T-helper 2 cell (primary cell): ENCODE results near the gene GRIN2D.

Source experiments
- DNase-seq, 5 experiments: peaks; one replicate each; pipeline versions ENCODE4 v3.0.0 to v3.0.0-alpha.2; 2012 to 2022

GRIN2D gene

DNA sequence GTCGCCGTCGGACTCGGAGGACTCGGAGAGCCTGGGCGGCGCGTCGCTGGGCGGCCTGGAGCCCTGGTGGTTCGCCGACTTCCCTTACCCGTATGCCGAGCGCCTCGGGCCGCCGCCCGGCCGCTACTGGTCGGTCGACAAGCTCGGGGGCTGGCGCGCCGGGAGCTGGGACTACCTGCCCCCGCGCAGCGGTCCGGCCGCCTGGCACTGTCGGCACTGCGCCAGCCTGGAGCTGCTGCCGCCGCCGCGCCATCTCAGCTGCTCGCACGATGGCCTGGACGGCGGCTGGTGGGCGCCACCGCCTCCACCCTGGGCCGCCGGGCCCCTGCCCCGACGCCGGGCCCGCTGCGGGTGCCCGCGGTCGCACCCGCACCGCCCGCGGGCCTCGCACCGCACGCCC is 49.8 kb downstream of the GRIN2D start:
- DNase-seq: peak in 1 of 5 experiments; percentile 18
